Stomach (tissue), 9 donors: ENCODE data around the gene CPXM2. TPM values are rescaled to one million over a fixed set of nuclear protein-coding genes. Genes with fewer than 3 reads are reported as not detected.

Experiments
- DNase-seq, 2 donors: peaks; one replicate each; pipeline versions ENCODE4 v3.0.0 to v3.0.0-alpha.2; 2013 to 2019
- H3K27ac ChIP-seq, 5 donors: fragments of 200-600 bp in 4 of 5; sonication (generic) in 4 of 5; one replicate each; pipeline ENCODE4 v1.5.1; 2013 to 2019; ENCODE audit warnings: mild to moderate bottlenecking in 1 of 5, moderate library complexity in 1 of 5
- H3K27me3 ChIP-seq, 3 donors: fragments of 200-600 bp; sonication (generic); one replicate each; pipeline ENCODE4 v1.5.1; 2017 to 2019; ENCODE audit warnings: mixed run types in 1 of 3
- H3K36me3 ChIP-seq, 4 donors: fragments of 200-600 bp; sonication (generic); 1 replicate in 3 of 4; 2 replicates in 1 of 4; pipeline ENCODE4 v1.5.1; 2016 to 2019
- H3K4me1 ChIP-seq, 4 donors: fragments of 200-600 bp; sonication (generic); one replicate each; pipeline ENCODE4 v1.5.1; 2016 to 2019
- H3K4me3 ChIP-seq, 4 donors: fragments of 200-600 bp; sonication (generic) in 3 of 4; one replicate each; pipeline ENCODE4 v1.5.1; 2016 to 2019; ENCODE audit warnings: mild to moderate bottlenecking in 1 of 4
- H3K9me3 ChIP-seq, 4 donors: fragments of 200-600 bp; sonication (generic); one replicate each; pipeline ENCODE4 v1.5.1; 2016 to 2019
- CTCF ChIP-seq, 7 experiments: fragments of 450-650 bp in 4 of 7; fragments of 200-600 bp in 3 of 7; sonication (generic) in 3 of 7; IDR thresholded peaks; one replicate each; pipeline ENCODE4 v1.5.1; 2016 to 2019; ENCODE audit warnings: antibody characterized with exemption in 7 of 7, control low read depth in 2 of 7, mild to moderate bottlenecking in 1 of 7
- EP300 ChIP-seq: sonication (generic); formaldehyde crosslinking; IDR thresholded peaks from one replicate; pipeline ENCODE4 v1.6.1; 2017; ENCODE audit warnings: antibody characterized with exemption
- POLR2A ChIP-seq, 4 donors: fragments of 450-650 bp; IDR thresholded peaks; one replicate each; pipeline ENCODE4 v1.6.1; 2016; ENCODE audit warnings: antibody characterized with exemption in 4 of 4, control low read depth in 2 of 4, mild to moderate bottlenecking in 1 of 4, moderate library complexity in 1 of 4
- POLR2AphosphoS5 ChIP-seq, 3 donors: sonication (generic); formaldehyde crosslinking; IDR thresholded peaks; one replicate each; pipeline ENCODE4 v1.6.1; 2016; ENCODE audit warnings: antibody characterized with exemption in 3 of 3
- WGBS, 5 donors: extraction: QIAGEN DNeasy Blood & Tissue Kit in 3 of 5; methylation state at CpG; one replicate each; pipeline versions ENCODE4 v1.1.5 to v1.1.7; 2013 to 2018; 5-methylcytosine and 5-hydroxymethylcytosine counted together
- intact Hi-C: fragments of 100-400 bp; cut with DNase I; formaldehyde crosslinking; loops from one replicate; pipeline ENCODE4 v1.15.1; 2023; ENCODE audit warnings: low total_unique reads
- polyA plus RNA-seq, 3 donors: library from polyadenylated mRNA; stranded (reverse); fragments of 200-250 nt; gene quantifications; one replicate each; pipeline ENCODE4 v1.2.3, GENCODE V29; 2013
- total RNA-seq, 5 donors: library from RNA; depleted of rRNA; stranded (reverse); fragments of >200 nt; gene quantifications; one replicate each; pipeline versions ENCODE4 v1.1.0 to v1.2.3, GENCODE V29; 2014 to 2016
- donor health status: healthy with polysubstance abuse.
- donor health status: Bipolar disorder and iron deficiency.
- donor health status: healthy.

Gene CPXM2
- total and polyA plus RNA-seq, 8 donors: 0.46 to 33.5 (median 9.9) TPM

- H3K36me3 ChIP-seq: peaks cover 0 to 6% (median 0%) of the 10 kb centered on the region in 4 donors
- 62 to 83% (median 73%) methylated on average over 4 of the region's 4 CpGs for WGBS, 5 donors
- intact Hi-C loops: no loop called here
These were observed 173.0 kb downstream of the CPXM2 start for GRCh38 chr10:123718544-123719060.

GRCh38 chr10:123717336-123717735, 174.3 kb downstream of the CPXM2 start:
- TF ChIP-seq POLR2AphosphoS5 (IDR thresholded peaks at IDR 0.05): no peak
- TF ChIP-seq CTCF (IDR thresholded peaks at IDR 0.05): no peak
- TF ChIP-seq EP300: no peak
- TF ChIP-seq POLR2A (IDR thresholded peaks at IDR 0.05): no peak
- H3K9me3 ChIP-seq: peaks cover 0 to 24% (median 13%) of the 10 kb centered on the region in 4 donors
- peaks cover 0 to 6% (median 0%) of the 10 kb centered on the region in 4 donors for H3K36me3 ChIP-seq
- H3K4me1 ChIP-seq: no peaks in the 10 kb centered on the region
- WGBS, 5 donors: 81 to 98% (median 93%) methylated on average over 3 to 4 of the region's 4 CpGs
- intact Hi-C loops: no loop called here
- H3K27me3 ChIP-seq: no peaks in the 10 kb centered on the region
- no peak overlapping the region for H3K4me3 ChIP-seq
- no peak overlapping the region for H3K27ac ChIP-seq
- DNase-seq: no peak

More at GRCh38 chr10:123718544-123719060, 173.0 kb downstream of the CPXM2 start:
- Histone ChIP-seq H3K4me3 (no peak overlapping the region), H3K27ac (no peak overlapping the region), H3K4me1 (no peaks in the 10 kb centered on the region), H3K27me3 (no peaks in the 10 kb centered on the region), H3K9me3 (peaks cover 0 to 24% (median 13%) of the 10 kb centered on the region in 4 donors)
- TF ChIP-seq CTCF (IDR thresholded peaks at IDR 0.05) (no peak), POLR2AphosphoS5 (IDR thresholded peaks at IDR 0.05) (no peak), POLR2A (IDR thresholded peaks at IDR 0.05) (no peak), EP300 (no peak)
- no peak for DNase-seq

- no peaks in the 10 kb centered on the region for H3K4me1 ChIP-seq
- TF ChIP-seq EP300: no peak
- TF ChIP-seq CTCF (IDR thresholded peaks at IDR 0.05): no peak
- no peak for TF ChIP-seq POLR2A (IDR thresholded peaks at IDR 0.05)
- TF ChIP-seq POLR2AphosphoS5 (IDR thresholded peaks at IDR 0.05): no peak
- intact Hi-C loops: no loop called here
- peaks cover 0 to 24% (median 13%) of the 10 kb centered on the region in 4 donors for H3K9me3 ChIP-seq
- WGBS, 5 donors: 59 to 78% (median 73%) methylated on average over 2 of the region's 2 CpGs
- H3K27ac ChIP-seq: no peak overlapping the region
- no peaks in the 10 kb centered on the region for H3K27me3 ChIP-seq
- no peak overlapping the region for H3K4me3 ChIP-seq
- peaks cover 0 to 6% (median 0%) of the 10 kb centered on the region in 4 donors for H3K36me3 ChIP-seq
- DNase-seq: no peak
These were observed 176.1 kb downstream of the CPXM2 start for GRCh38 chr10:123715546-123715945.

- Histone ChIP-seq H3K9me3 (no peaks in the 10 kb centered on the region), H3K36me3 (no peaks in the 10 kb centered on the region), H3K27ac (no peak overlapping the region), H3K4me1 (no peaks in the 10 kb centered on the region), H3K27me3 (peaks cover 0 to 18% (median 0%) of the 10 kb centered on the region in 3 donors), H3K4me3 (no peak overlapping the region)
- no peak for DNase-seq
- intact Hi-C loops: no loop called here
- TF ChIP-seq CTCF (IDR thresholded peaks at IDR 0.05) (no peak), EP300 (no peak), POLR2A (IDR thresholded peaks at IDR 0.05) (no peak), POLR2AphosphoS5 (IDR thresholded peaks at IDR 0.05) (no peak)
- 46 to 78% (median 71%) methylated on average over 4 of the region's 4 CpGs for WGBS, 5 donors
These were observed 185.4 kb downstream of the CPXM2 start for GRCh38 chr10:123706236-123706635.
